ENCODE results near the gene RASAL1.
"Not testable (repeated sequence)": the region's sequence is repeated elsewhere in the genome, so short reads cannot be mapped to it uniquely, and the experiment has no call there.

Gene RASAL1

GRCh38 chr12:113118142-113118541, 17.4 kb downstream of the RASAL1 start:
- no peak for DNase-seq (ENCODE audit: low spot score)

- DNase-seq (ENCODE audit: low spot score), result not testable (repeated sequence)
Measured at GRCh38 chr12:113117684-113118083, 17.9 kb downstream of the RASAL1 start.

DNA sequence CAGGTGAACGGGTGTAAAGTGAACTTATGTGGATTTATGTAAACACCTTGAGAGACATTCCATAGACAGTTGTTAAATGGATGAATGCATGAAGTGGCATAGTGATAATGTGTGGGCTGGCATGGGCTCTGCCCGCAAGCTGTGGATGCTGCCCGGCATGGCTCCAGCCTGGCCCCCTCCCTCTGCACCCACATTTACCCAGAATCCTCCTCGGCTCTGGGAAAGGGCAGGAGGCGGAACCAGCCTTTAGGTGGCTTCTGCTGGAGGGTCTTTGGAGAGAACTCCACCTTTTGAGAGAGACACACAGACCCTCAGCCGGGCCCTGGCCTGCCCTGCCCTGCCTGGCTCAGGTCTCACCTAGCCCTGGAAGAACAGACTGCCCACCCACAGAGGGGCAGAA, 18.7 kb downstream of the RASAL1 start:
- DNase-seq (ENCODE audit: low spot score), result no peak

GRCh38 chr12:113115455-113116126, 20.0 kb downstream of the RASAL1 start:
- no peak for DNase-seq (ENCODE audit: low spot score)

- DNase-seq (ENCODE audit: low spot score), result no peak
Measured at GRCh38 chr12:113114447-113115178, 20.9 kb downstream of the RASAL1 start.

GRCh38 chr12:113113397-113113796, 22.2 kb downstream of the RASAL1 start:
- DNase-seq (ENCODE audit: low spot score), result no peak

DNA sequence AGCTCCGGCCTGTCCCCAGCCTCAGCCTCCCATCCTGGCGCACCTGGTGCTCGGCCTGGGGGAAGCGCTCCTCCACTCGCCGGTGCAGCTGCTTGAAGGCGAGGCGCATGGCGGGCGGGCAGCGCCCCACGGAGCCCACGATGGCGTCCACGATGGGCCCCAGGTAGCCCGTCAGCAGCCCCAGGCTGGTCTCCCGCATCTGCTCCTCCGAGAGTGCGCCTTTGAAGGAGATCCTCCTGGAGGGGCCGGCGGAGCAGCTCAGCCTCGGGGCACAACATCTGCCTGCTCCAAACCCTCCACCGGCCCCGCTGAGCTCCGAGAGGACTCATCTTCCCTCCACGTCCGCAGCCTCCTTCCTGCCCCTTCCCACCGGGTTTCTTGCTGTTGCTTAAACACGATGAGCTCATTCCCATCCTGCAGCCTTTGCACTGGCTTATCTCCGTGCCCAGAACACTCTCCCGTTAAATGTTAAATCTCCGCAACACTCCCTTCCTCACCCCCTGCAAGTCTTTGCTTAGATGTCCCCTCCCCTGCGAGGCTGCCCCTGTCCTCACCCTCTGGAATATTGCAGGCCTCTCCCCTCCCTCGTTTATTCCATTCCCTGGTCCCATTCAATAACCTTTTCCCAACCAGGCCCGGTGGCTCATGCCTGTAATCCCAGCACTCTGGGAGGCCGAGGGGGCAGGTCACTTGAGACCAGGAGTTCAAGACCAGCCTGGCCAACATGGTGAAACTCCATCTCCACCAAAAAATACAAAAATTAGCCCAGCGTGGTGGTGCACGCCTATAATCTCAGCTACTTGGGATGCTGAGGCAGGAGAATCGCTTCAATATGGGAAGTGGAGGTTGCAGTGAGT, 23.3 kb downstream of the RASAL1 start:
- DNase-seq (ENCODE audit: low spot score), result no peak

DNA sequence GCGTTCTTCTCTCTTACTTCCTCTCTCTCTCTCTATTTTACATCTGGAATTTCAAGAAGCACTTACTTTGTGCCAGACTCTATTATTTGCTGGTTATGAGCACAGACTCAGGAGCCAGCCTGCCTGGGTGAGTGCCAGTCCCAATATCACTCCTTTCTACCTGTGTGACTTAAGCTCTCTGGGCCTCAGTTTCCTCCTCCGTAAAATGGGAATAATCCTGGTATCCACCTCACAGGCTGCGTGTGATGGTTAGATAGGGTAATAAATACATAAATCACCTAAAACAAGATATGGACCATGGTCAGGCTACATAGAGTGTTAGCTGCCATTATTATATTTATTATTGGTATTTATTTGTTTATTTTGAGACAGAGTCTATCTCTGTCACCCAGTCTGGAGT, 24.3 kb downstream of the RASAL1 start:
- DNase-seq (ENCODE audit: low spot score), result no peak

GRCh38 chr12:113109872-113110599, 25.5 kb downstream of the RASAL1 start:
- no peak for DNase-seq (ENCODE audit: low spot score)

GRCh38 chr12:113109360-113109759, 26.2 kb downstream of the RASAL1 start:
- no peak for DNase-seq (ENCODE audit: low spot score)

DNA sequence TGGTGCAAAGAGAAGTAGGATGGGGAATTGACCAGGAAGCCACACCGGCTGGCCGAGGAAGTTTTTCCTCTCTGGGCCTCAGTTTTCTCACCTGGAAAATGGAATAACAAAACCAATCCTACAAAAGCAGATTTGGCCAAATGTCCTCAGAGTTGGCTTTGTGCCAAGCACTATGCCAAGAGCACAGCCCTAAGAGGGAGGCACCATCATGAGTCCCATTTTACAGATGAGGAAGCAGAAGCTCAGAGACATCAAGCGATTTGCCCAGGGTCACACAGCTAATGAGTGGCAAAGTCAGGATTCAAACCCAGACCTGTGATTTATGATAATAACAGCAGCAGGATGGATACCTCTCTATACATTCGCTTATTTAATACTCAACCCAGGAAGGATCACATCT, 27.3 kb downstream of the RASAL1 start:
- DNase-seq (ENCODE audit: low spot score), result no peak

- no peak for DNase-seq (ENCODE audit: low spot score)
Measured at GRCh38 chr12:113106361-113106760, 29.2 kb downstream of the RASAL1 start.

DNA sequence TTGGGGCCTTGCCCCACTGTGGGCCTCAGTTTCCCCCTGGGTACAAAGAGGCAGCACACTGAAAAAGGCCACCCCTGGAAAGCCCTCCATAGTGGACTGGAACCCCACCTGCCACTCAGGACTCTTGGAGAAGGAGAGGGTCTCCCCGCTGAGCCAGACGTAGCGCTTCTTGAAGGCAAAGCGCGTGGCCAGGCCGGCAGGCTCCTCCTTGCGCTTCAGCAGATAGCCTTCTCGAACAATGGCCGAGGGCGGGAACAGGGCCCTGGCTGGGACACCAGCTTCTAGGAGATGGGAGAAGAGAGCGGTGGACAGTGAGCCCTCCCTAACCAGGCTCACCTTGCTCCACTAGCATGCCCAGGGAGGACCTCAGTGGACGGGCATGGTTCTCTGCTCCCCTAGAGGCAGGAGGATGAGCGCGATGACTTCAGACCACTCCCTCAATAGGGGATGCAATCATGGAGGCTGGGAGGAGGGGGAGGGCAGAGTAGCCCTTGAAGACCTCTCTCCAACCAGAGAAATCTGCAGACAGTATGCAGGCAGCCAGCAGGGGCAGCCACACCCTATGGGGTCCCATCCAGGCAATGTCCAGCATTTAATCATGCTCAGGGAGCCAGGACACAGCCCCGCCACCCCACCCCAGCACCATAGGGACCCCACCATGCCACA, 29.8 kb downstream of the RASAL1 start:
- no peak for DNase-seq (ENCODE audit: low spot score)

DNA sequence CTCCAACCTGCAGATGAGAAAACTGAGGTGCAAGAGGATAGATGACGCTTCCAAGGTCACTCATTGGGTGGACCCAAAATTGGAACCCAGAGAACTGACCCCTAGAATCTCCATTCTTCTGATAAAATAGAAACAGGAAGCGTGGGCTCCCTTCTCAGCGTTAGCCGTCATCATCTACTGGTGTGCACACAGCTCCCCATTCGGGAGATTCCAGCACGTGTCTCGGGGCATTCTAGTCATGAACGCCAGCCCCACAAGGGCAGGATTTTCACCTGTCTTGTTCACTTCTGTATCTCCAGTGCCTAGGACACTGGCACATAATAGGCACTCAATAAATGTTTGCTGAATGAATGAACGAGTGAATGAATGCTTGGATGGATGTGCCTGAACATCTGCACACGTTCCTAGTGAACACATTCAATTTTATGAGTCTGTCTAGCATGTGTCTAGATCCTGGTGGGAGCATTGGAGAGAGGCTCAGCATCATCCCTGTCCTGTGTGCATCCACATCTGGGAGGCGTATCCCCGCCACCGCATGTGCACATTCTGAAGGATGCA, 30.5 kb downstream of the RASAL1 start:
- DNase-seq (ENCODE audit: low spot score), result no peak

DNA sequence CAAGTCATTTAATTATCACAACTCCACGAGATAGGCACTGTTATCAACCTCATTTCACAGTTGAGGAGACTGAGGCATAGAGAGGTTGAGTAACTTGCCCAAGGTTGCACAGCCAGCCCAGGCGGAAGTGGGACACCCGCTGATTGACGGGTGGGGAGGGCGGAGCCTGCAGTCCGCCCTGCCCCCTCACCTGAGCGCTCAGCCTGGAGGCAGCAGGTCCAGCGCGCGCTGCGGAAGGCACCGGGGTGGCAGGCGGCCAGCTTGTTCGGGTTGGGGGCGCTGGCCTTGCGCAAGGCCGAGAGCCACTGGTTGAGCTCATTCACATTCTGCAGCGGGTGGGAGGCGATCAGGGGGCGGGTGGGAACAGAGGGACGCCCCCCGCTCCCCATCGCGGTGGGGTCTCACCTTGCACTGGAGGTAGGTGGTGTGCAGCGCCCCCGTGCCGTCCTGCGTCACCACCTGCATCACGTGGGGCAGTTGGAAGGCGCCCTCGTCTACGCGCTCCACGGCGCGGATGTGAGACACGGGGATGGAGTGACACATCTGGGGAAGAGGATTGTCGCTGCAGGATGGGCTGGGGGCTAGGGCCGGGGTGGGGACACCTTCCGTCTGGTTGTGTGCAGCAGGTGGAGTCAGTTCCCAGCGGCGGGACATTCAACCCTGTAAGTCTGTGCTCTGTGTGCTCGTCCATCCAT, 31.7 kb downstream of the RASAL1 start:
- DNase-seq (ENCODE audit: low spot score), result no peak

DNA sequence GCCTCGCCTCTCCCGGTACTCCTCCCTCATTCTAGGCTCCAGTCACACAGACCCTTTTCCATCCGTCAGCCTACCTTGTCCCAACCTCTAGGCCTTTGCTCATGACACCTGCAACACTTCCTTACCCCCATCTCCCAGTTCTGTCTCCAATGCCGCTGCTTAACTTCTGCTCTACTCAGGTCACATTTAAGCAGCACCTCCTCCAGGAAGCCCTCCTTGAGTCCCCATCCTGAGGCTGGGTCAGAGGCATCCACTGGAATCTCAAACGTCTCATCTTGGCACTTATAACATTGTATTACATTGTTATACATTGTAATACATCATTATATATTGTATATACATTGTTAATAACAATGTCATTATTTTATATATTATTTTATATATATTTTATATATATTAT, 32.8 kb downstream of the RASAL1 start:
- DNase-seq (ENCODE audit: low spot score), result no peak

GRCh38 chr12:113101751-113102150, 33.8 kb downstream of the RASAL1 start:
- DNase-seq (ENCODE audit: low spot score), result no peak

DNA sequence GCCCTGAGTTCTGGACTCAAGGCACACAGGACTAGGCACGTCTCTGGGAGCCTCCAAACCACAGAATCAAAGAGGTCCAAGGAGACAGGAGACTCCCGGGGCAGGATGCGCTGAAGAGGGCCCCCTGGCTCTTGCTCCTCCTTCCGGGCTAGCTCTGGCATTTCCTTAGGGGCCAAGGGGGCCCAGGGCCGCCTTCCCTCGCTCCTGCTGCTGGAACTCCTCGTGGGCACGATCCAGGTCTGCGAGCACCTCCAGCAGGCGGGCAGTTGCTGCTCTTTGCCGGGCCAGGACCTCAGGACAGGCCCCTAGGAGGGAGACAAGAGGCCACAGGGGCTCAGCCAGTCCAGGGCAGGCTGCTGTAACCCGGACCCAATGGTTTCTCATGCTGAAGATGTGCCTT, 35.8 kb downstream of the RASAL1 start:
- DNase-seq (ENCODE audit: low spot score), result no peak

- no peak for DNase-seq (ENCODE audit: low spot score)
Measured at GRCh38 chr12:113099364-113099763, 36.2 kb downstream of the RASAL1 start.

DNA sequence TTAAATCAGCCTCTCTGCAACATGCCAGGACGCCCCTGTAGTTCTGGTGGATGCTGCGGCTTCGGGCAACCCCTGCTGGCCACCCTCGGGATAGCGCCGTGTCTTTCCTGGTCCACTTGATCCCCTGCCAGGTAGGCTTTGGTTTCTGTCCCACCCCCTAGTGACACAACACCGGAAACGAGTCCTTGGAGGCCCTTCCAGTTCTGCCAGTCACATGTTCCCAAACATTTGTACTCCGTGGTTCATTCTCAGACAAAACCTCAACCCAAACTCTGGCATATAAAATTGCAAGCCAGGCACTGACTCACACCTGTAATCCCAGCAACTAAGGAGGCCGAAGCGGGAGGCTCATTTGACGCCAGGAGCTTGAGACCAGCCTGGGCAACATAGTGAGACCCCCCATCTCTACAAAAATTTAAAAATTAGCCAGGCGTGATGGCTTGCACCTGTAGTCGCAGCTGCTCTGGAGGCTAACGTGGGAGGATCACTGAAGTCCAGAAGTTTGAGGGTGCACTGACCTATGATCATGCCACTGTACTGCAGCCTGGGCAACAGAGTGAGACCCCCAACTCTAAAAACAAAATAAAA, 37.0 kb downstream of the RASAL1 start:
- DNase-seq (ENCODE audit: low spot score), result peak; percentile 91

Measured in SW480 (cell line).